Measurements from ENCODE around the gene MYL12A.

MYL12A gene

GRCh38 chr18:3225588-3225987 lies 22.0 kb upstream of the MYL12A start:
- in situ Hi-C loops (cut with MboI; ENCODE audit: low sequenced_read_pairs, unreplicated experiment), result no loop called here
- TF ChIP-seq CTCF (IDR thresholded peaks at IDR 0.05; ENCODE audit: borderline replicate concordance, control extremely low read depth, extremely low read depth, insufficient read depth, missing control alignments), result no peak
- DNase-seq (ENCODE audit: low spot score), result no peak

GRCh38 chr18:3226048-3226447 lies 21.6 kb upstream of the MYL12A start:
- TF ChIP-seq CTCF (IDR thresholded peaks at IDR 0.05; ENCODE audit: borderline replicate concordance, control extremely low read depth, extremely low read depth, insufficient read depth, missing control alignments), result no peak
- no peak for DNase-seq (ENCODE audit: low spot score)
- in situ Hi-C loops (cut with MboI; ENCODE audit: low sequenced_read_pairs, unreplicated experiment), result no loop called here

- TF ChIP-seq CTCF (IDR thresholded peaks at IDR 0.05; ENCODE audit: borderline replicate concordance, control extremely low read depth, extremely low read depth, insufficient read depth, missing control alignments), result no peak
- in situ Hi-C loops (cut with MboI; ENCODE audit: low sequenced_read_pairs, unreplicated experiment), result no loop called here
- no peak for DNase-seq (ENCODE audit: low spot score)
Observed at GRCh38 chr18:3230401-3231334, 16.9 kb upstream of the MYL12A start.

- no peak for DNase-seq (ENCODE audit: low spot score)
- in situ Hi-C loops (cut with MboI; ENCODE audit: low sequenced_read_pairs, unreplicated experiment), result no loop called here
- no peak for TF ChIP-seq CTCF (IDR thresholded peaks at IDR 0.05; ENCODE audit: borderline replicate concordance, control extremely low read depth, extremely low read depth, insufficient read depth, missing control alignments)
Observed at GRCh38 chr18:3233004-3233403, 14.6 kb upstream of the MYL12A start.

GRCh38 chr18:3233433-3234168 lies 14.0 kb upstream of the MYL12A start:
- no peak for DNase-seq (ENCODE audit: low spot score)
- in situ Hi-C loops (cut with MboI; ENCODE audit: low sequenced_read_pairs, unreplicated experiment), result no loop called here
- TF ChIP-seq CTCF (IDR thresholded peaks at IDR 0.05; ENCODE audit: borderline replicate concordance, control extremely low read depth, extremely low read depth, insufficient read depth, missing control alignments), result no peak

GRCh38 chr18:3234457-3234856 lies 13.1 kb upstream of the MYL12A start:
- DNase-seq (ENCODE audit: low spot score), result no peak
- TF ChIP-seq CTCF (IDR thresholded peaks at IDR 0.05; ENCODE audit: borderline replicate concordance, control extremely low read depth, extremely low read depth, insufficient read depth, missing control alignments), result no peak
- in situ Hi-C loops (cut with MboI; ENCODE audit: low sequenced_read_pairs, unreplicated experiment), result no loop called here
